Vagina (tissue), 2 donors: ENCODE data around the gene VSTM4. TPM values are rescaled to one million over a fixed set of nuclear protein-coding genes. Genes with fewer than 3 reads are reported as not detected.

Experiments
- DNase-seq, 2 donors: peaks; one replicate each; pipeline ENCODE4 v3.0.0-alpha.2; 2017; ENCODE audit errors: extremely low spot score in 2 of 2
- H3K27ac ChIP-seq: fragments of 200-600 bp; sonication (generic); one replicate; pipeline ENCODE4 v1.5.1; 2019
- H3K27me3 ChIP-seq: fragments of 200-600 bp; sonication (generic); one replicate; pipeline ENCODE4 v1.5.1; 2019
- H3K36me3 ChIP-seq, 2 donors: fragments of 200-600 bp; sonication (generic); one replicate each; pipeline ENCODE4 v1.5.1; 2017 to 2019
- H3K4me1 ChIP-seq: fragments of 200-600 bp; sonication (generic); one replicate; pipeline ENCODE4 v1.5.1; 2019
- H3K4me3 ChIP-seq, 2 donors: fragments of 200-600 bp; sonication (generic); 1 replicate in 1 of 2; 2 replicates in 1 of 2; pipeline ENCODE4 v1.5.1; 2016 to 2019
- H3K9me3 ChIP-seq: fragments of 200-600 bp; sonication (generic); one replicate; pipeline ENCODE4 v1.5.1; 2019
- POLR2A ChIP-seq, 2 donors: fragments of 450-650 bp; IDR thresholded peaks; one replicate each; pipeline ENCODE4 v1.6.1; 2017; ENCODE audit warnings: antibody characterized with exemption in 2 of 2, mild to moderate bottlenecking in 2 of 2, moderate library complexity in 2 of 2
- POLR2AphosphoS5 ChIP-seq, 2 donors: sonication (generic); formaldehyde crosslinking; IDR thresholded peaks; one replicate each; pipeline ENCODE4 v1.9.0; 2017; ENCODE audit warnings: antibody characterized with exemption in 2 of 2, mild to moderate bottlenecking in 2 of 2, low read depth in 1 of 2; ENCODE audit not compliant: insufficient read depth in 1 of 2
- intact Hi-C: fragments of 100-400 bp; cut with DNase I; formaldehyde crosslinking; loops from one replicate; pipeline ENCODE4 v1.15.1; 2023
- total RNA-seq: library from RNA; depleted of rRNA; stranded (reverse); fragments of >200 nt; gene quantifications from one replicate; pipeline ENCODE4 v1.2.3, GENCODE V29; 2016
- TF ChIP-seq, protein P1 (sequence below), 3 experiments: fragments of 450-650 bp in 2 of 3; fragments of 200-600 bp in 1 of 3; sonication (generic) in 1 of 3; IDR thresholded peaks; one replicate each; pipeline ENCODE4 v1.5.1; 2017 to 2019; ENCODE audit warnings: antibody characterized with exemption in 3 of 3, mild to moderate bottlenecking in 2 of 3, moderate library complexity in 2 of 3

VSTM4 gene
- total RNA-seq, 1 donor from 2014 or later = 14.0 TPM

DNA sequence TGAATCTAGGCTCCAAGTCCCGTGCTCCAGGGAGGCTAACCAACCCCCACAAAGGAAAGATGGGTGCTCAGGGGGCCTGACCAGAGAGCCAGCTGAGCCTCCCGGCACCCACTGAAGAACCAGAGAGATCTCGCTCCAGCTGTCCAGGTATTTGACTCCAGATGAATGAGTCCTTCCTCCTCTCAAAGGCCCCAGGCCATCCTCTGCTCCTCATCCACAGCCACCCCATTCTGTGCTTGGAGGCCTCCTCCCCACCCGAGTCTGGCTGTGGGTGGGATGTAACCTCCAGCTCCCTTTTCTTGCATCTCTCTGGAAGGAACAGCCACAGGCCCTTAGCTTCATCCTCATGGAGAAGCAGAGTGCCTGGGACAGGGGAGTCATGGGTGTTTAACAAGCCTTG is 44.6 kb downstream of the VSTM4 start:
- H3K4me3 ChIP-seq = no peak overlapping the region
- intact Hi-C loops = no loop called here
- no peaks in the 10 kb centered on the region for H3K36me3 ChIP-seq
- no peak for DNase-seq
- peaks cover 22% of the 10 kb centered on the region for H3K4me1 ChIP-seq
- H3K9me3 ChIP-seq = no peaks in the 10 kb centered on the region
- H3K27ac ChIP-seq = no peak overlapping the region
- no peaks in the 10 kb centered on the region for H3K27me3 ChIP-seq
- TF ChIP-seq, protein P1, sequence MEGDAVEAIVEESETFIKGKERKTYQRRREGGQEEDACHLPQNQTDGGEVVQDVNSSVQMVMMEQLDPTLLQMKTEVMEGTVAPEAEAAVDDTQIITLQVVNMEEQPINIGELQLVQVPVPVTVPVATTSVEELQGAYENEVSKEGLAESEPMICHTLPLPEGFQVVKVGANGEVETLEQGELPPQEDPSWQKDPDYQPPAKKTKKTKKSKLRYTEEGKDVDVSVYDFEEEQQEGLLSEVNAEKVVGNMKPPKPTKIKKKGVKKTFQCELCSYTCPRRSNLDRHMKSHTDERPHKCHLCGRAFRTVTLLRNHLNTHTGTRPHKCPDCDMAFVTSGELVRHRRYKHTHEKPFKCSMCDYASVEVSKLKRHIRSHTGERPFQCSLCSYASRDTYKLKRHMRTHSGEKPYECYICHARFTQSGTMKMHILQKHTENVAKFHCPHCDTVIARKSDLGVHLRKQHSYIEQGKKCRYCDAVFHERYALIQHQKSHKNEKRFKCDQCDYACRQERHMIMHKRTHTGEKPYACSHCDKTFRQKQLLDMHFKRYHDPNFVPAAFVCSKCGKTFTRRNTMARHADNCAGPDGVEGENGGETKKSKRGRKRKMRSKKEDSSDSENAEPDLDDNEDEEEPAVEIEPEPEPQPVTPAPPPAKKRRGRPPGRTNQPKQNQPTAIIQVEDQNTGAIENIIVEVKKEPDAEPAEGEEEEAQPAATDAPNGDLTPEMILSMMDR (IDR thresholded peaks at IDR 0.05) = no peak
- no peak for TF ChIP-seq POLR2A (IDR thresholded peaks at IDR 0.05)
- TF ChIP-seq POLR2AphosphoS5 (IDR thresholded peaks at IDR 0.05; ENCODE audit: insufficient read depth in 1 of 2, low read depth in 1 of 2) = no peak

DNA sequence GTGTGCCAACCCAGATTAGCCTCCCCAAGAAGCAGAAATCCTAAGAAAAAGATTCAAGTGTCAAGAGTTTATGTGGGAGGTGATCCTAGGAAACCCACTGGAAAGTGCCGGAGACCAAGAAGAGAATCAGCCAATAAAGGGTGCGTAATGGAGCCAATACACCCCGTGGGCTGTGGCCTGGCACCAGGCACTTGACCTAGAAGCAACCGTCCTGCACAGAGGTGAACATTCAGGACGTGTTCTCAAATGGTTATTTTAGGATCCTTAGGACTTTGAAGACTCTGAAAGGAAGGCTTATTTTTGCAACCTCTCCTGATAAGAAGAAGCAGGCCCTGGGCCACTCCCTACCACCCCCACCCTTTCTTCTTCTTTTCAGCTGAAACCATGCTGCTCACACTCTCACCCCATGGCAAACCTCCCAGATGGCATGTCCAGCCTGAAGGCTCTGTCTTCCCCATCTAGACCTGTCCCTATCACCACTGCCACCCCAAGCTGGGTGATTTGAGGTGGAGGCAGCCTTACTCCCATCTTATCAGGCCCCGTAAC is 46.6 kb downstream of the VSTM4 start:
- H3K4me1 ChIP-seq = peaks cover 22% of the 10 kb centered on the region
- no peak for DNase-seq
- H3K36me3 ChIP-seq = no peaks in the 10 kb centered on the region
- no peaks in the 10 kb centered on the region for H3K27me3 ChIP-seq
- intact Hi-C loops = no loop called here
- no peak overlapping the region for H3K4me3 ChIP-seq
- H3K27ac ChIP-seq = no peak overlapping the region
- TF ChIP-seq POLR2A (IDR thresholded peaks at IDR 0.05) (no peak), POLR2AphosphoS5 (IDR thresholded peaks at IDR 0.05; ENCODE audit: insufficient read depth in 1 of 2, low read depth in 1 of 2) (no peak)
- TF ChIP-seq, protein P1 (IDR thresholded peaks at IDR 0.05) = no peak
- no peaks in the 10 kb centered on the region for H3K9me3 ChIP-seq

DNA sequence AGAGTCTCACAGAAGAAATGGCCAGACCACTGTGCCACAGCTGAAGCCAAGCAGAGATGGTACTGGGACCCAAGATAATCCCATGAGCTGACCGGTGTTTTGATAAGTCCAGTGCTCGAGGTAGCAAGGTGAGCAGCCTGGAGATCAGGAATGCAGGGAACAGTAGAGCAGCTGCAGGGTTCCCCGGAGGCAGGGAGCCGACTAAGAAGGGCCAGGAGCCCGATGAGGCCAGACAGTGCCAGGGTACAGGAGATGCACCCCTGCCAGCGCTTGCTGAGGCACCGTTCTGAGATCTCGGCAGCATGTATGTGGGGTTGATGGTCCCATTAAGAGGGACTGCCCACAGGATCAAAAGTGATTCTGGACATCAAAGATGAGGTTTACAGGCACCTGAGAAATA is 47.1 kb downstream of the VSTM4 start:
- H3K36me3 ChIP-seq = no peaks in the 10 kb centered on the region
- no peak overlapping the region for H3K4me3 ChIP-seq
- no peaks in the 10 kb centered on the region for H3K27me3 ChIP-seq
- H3K4me1 ChIP-seq = peaks cover 22% of the 10 kb centered on the region
- H3K27ac ChIP-seq = no peak overlapping the region
- H3K9me3 ChIP-seq = no peaks in the 10 kb centered on the region
- intact Hi-C loops = no loop called here
- no peak for DNase-seq
- no peak for TF ChIP-seq POLR2AphosphoS5 (IDR thresholded peaks at IDR 0.05; ENCODE audit: insufficient read depth in 1 of 2, low read depth in 1 of 2)
- no peak for TF ChIP-seq POLR2A (IDR thresholded peaks at IDR 0.05)
- TF ChIP-seq, protein P1 (IDR thresholded peaks at IDR 0.05) = no peak

DNA sequence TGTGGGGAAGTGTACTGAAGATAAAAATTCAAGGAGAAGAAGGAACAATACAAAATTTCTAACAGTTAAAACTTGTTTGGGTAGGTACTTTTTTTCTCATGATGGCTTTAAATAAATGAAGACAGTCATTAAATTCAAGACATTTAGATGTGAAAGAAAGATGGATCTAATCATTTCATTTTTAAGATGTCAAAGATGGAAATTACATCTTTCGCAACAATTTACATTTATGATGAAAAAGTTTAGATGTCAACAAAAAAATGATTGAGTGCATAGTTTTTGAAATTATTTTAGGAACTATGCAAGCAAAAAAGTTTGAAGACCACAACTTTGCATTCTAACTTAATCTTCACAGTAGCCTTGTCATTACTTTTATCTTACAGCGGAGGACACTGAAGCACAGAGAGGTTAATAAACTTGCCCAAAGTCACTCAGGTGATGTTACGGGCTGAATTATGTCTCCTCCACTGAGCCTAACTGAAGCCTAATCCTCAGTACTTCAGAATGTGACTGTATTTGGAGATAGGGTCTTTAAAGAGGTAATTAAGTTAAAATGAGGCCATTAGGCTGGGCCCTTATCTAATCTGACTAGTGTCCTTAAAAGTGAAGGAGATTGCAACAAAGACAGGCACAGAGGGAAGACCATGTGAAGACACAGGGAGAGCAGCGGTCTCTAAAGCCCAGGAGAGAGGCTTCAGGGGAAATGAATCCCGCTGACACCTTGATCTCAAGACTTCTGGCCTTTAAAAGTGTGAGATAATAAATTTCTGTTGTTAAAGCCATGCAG is 48.2 kb downstream of the VSTM4 start:
- TF ChIP-seq POLR2A (IDR thresholded peaks at IDR 0.05) (no peak), POLR2AphosphoS5 (IDR thresholded peaks at IDR 0.05; ENCODE audit: insufficient read depth in 1 of 2, low read depth in 1 of 2) (no peak)
- TF ChIP-seq, protein P1 (IDR thresholded peaks at IDR 0.05) = no peak
- Histone ChIP-seq H3K36me3 (no peaks in the 10 kb centered on the region), H3K27ac (no peak overlapping the region), H3K4me1 (peaks cover 18% of the 10 kb centered on the region), H3K4me3 (no peak overlapping the region), H3K27me3 (no peaks in the 10 kb centered on the region), H3K9me3 (peaks cover 5% of the 10 kb centered on the region)
- DNase-seq = no peak
- intact Hi-C loops = no loop called here

DNA sequence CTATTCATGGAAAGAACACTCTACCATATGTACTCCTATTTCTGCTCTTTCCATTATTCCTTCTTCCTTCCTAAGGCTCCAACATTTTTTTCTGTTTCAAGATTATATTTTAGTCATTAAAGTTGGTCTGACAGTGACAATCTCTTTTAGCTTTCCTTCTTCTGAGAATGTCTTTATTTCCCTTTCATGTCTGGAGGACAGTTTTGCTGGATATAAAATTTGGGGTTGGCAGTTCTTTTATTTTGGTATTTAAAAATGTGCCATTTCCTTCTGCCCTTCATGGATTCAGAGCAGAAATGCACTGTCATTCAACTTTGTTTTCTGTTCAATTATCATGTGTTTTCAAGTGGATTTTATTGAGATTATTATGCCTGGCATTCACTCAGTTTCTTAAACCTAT is 53.1 kb downstream of the VSTM4 start:
- Histone ChIP-seq H3K4me3 (no peak overlapping the region), H3K27me3 (no peaks in the 10 kb centered on the region), H3K36me3 (no peaks in the 10 kb centered on the region), H3K9me3 (peaks cover 12% of the 10 kb centered on the region), H3K27ac (no peak overlapping the region), H3K4me1 (peaks cover 22% of the 10 kb centered on the region)
- no peak for DNase-seq
- intact Hi-C loops = no loop called here
- no peak for TF ChIP-seq POLR2AphosphoS5 (IDR thresholded peaks at IDR 0.05; ENCODE audit: insufficient read depth in 1 of 2, low read depth in 1 of 2)
- TF ChIP-seq POLR2A (IDR thresholded peaks at IDR 0.05) = no peak
- TF ChIP-seq, protein P1 (IDR thresholded peaks at IDR 0.05) = no peak
